Activated T-cell treated with anti-CD3 and anti-CD28 coated beads for 1 hour (primary cell): ENCODE data around the gene SBF2.

ENCODE experiments used
- DNase-seq: peaks from one replicate; pipeline ENCODE4 v3.0.0-alpha.2; 2020; ENCODE audit warnings: low read depth

Gene SBF2

DNA sequence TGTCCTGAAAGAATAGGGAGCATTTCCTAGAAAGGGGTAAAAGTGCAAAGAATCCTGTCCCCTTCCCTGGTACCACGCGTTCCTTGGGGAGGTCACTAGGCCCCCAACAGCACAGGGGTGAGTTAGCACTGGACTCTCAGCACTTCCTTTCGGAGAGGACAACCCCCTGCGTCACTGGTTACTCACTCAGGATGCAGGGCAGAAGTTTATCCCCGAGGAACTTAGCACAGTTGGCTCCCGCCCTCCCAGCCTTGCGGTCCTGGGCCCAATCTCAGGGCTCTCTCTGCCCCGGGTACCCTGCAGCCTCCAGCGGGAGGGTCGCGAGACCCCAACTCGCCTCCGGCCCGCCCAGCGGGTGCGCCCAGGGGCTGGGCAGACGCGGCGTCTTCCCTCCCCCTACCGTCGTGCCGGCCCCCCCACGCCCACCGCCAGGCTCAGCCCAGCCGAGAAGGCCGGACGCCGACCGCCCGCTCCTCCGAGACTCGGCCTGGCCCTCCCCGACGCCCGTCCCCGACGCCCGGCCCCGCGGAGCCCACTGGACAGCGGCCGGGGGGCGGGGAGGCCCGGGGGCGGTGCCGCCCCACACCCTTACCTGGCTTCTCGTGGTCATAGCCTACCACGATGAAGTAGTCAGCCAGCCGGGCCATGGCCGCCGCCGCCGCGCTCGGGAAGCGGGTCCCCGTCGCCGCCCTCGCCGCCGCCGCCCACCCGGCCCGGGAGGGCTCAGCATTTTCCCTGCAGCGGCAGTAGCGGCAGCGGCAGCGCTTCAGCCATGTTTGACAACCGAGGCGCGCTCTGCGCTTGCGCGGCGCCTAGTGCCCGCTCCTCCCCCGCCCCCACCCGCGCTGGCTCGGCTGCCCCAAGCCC is at the start of gene SBF2:
SBF2 (minus strand) TSS at position 797 of the 867 bp plus-strand sequence; CDS start at position 647, 150 bp downstream.
- peak; percentile 70 for DNase-seq

DNA sequence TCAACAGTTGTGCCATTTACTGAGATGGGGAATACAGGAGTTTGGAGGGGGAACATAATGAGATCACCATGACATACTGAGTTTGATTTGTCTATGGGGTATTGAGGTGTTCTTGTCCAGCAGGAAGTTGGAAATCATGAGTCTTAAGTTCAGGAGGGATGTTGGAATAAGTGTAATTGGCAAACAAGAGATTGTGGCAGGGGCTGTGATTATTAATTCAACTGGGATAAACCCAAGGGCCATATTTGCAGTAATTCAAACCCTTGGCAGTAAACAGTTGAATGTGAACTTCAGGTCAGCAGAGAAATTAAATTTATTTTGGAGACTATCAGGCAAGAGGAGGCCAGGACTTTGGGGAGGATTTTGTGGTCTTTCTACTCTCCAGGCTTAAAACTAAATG is 44.3 kb upstream of the SBF2 start:
- DNase-seq: no peak

DNA sequence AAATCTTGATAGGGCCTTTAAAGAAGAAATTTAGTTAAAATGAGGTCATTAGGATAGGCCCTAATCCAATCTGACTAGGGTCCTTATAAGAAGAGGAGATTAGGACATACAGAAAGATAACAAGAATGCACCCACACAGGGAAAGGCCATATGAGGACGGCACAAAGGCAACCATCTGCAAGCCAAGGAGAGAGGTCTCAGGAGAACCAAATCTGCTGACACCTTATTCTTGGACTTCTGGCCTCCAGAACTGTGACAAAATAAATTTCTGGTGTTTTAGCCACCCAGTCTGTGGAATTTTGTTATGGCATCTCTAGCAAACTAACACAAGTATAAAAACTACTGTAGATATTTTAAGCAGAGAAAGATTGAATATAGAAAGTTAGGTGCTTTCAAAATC is 39.5 kb upstream of the SBF2 start:
- no peak for DNase-seq

DNA sequence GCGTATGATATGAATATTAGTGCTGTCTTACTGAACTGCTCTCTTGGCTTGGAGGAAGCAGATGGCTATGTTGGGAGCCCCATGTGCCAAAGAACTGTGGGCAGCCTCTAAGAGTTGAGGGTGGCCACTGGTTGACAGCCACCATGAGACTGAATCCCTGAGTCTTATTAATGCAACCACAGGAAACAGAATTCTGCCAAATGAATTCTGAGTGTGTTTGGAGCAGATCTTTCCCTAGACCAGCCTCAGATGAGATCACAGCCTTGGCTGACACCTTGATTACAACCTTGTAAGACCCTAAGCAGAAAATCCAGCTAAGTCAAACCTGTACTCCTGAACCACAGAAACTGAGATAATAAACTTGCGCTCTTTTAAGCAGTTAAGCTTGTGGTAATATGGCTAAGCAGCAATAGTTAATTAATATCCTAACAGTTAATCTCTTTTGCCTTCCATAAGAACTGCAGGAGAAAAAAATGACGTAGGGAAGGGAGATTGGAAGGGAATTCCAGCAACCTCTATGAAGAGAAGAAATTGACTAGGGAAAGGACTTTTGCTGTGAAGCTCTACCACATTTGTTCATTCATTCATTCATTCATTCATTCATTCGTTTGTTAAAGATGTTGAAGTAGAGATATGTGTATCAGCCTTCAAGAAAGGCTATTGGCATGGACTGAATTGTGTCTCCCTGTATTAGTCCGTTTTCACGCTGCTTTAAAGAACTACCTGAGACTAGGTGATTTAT is 37.7 kb upstream of the SBF2 start:
- no peak for DNase-seq

DNA sequence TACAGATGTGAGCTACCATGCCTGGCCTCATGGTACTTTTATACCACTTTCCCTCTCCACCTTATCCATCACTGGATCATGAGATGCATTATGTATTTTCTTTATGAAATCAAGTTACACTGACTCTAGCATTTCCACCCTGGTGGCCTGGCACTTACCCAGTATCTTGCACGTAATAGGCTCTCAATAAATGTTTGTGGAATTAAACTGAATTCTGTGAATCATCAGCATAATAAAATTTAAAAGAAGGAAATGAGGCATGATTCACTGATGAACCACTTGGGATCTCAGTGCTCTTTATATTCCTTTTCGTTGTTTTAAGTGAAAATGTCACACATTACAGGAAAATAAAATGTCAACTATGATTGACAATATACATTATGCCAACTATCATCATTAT is 35.9 kb upstream of the SBF2 start:
- no peak for DNase-seq

DNA sequence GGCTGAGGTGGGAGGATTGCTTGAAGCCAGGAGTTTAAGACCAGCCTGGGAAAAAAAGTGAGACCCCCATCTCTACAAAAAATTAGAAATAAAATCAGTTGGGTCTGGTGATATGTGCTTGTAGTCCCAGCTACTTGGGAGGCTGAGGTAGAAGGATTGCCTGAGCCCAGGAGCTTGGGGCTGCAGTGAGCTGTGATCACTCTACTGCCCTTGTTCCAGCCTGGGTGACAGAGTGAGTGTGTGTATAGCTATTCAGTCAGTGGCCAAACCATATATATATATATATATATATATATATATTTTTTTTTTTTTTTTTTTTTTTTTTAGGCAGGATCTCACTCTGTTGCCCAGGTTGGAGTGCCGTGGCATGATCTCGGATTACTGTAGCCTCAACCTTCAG is 35.3 kb upstream of the SBF2 start:
- no peak for DNase-seq

DNA sequence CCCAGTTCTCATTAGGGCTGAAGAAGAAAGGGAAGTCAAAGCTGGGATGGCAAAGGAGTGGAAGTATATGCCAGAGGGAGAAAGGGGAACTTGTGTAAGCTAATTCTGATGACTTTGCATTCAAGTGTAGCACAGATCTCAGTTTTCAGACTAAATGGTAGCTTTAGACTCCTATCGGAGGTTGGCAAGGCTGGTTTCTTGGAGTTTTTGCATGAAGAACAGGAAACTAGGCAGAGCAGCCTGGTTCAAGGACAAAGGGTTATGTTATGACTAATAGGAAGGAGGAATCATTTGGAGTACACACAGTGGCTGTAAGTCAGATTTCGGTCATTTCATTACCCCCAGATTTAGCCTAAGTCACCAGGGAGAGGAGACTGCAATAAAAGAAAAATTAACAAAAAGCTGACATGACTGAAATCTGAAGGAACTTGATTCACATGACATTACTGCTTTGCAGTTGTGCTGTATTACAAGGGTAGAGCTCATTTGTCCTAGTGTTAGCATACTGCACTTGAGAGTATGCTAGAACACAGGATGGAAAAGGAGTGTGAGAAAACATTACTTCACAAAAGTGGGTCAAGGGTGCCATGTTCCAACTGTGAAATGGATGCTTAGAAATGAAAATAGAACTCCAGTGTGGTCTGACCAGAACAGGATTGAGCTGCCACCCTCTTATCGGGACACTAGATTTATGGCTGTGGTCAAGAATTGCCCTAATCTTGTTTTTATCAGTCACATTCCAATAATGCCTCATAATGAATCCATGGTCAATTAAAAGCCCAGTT is 34.5 kb upstream of the SBF2 start:
- DNase-seq: no peak

DNA sequence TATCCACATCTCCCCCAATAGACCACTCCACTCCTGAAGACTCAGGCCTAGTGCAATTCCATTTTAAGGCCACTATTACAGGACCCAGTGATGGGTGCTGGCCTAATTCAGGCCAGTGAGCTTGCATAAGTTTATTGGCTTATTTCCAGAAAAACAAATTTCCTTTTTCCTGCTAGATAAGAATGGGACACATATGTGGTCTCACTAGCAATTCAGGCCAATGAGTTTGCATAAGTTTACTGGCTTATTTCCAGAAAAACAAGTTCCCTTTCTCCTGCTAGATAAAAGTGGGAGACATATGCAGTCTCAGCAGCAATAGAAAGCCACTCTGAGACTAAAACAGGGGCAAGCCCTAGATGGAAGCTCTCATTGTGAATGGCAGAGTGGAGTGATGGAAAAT is 33.2 kb upstream of the SBF2 start:
- no peak for DNase-seq

DNA sequence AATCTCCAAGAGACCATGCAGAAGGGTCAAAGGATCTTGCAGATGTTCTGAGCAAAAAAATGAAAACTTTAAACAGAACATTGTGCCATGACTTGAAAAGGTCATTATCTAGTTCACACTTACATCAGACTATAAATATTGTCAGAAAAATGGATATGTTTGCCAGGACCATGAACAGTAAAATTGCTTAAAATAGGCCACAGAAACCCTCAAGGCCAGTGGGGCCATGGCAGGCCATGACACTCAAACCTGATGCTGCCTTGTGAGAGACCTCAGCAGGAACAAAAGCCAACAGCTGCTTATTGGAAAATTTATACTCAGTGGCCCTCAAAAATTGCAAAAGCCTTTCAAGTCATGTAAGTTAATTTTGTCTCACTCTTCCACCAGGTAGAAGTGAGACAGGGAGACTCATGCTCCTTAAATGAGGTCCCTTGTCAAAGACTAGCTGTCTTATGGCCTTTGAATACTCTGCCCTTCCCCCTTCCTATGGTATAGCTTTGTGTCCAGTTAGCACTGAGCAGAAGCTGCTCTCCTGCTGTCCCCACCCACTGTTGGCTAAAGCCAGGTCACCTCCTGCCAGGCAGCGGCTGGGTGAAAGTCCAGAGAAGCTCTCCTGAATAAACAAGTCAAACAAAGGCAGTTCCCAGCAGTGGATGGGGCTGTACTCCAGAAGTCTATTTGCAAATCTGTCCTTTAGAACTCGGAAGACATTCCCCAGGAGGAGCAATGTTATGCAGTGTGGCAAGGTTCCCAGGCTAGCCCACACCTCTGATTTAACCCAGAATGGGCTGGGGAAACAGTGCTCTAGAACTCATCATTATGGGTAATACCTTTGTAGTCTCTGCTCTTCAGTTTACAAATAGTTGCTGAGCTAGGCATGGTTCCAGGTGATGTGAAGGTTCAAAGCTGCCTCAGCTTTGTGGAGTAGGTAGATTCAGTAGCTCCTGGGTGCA is 32.3 kb upstream of the SBF2 start:
- no peak for DNase-seq

DNA sequence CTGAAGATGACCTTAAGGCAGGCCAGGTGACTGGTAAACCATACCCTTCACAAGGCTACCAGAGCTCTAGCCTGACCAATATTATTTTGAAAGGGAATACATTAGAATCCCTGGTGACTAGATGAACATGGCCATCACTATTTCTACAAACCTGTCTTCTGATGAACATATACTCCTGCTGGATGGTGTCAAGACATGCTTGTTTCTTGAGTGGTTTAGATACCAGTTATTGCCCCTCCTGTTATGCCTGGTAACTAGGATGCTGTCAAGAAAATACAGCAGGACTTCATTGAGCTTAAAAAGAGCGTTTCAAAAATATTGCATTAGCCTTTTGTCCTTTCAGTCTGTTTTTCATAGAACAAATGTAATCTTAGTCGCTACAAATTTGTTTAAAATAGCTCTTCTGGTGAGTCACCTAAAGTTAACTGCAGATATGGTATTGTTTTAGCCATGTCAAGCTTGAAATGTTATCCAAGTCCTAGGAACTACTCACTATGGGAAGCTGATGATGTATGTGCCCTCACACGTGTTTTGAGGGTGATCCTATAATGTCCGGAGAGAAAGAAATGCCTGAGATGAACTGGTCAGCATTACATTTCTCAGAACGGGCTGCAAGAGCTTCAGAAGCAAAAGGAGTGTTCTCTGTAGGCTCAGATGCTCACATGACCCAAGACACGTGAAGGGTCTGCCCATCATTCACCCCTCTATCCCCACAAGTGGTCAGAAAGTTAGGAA is 31.4 kb upstream of the SBF2 start:
- no peak for DNase-seq

DNA sequence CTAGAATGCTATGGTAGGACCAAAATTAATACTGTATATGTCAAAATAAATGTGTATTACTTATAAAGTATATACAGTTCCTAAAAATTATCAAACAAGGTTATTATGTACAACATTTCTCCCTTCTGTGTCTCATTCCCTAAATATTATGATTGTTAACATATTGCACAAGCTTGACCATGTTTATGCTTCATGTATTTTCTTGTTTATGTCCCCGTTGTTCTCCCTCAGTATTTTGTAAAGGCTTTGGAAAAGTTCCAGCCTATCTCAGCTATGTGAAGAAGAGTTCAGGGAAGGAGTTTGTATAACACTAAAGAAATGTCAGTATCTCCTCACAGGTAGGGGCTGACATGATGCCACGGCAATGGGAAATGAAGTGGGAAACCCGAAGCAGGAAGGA is 30.5 kb upstream of the SBF2 start:
- no peak for DNase-seq

DNA sequence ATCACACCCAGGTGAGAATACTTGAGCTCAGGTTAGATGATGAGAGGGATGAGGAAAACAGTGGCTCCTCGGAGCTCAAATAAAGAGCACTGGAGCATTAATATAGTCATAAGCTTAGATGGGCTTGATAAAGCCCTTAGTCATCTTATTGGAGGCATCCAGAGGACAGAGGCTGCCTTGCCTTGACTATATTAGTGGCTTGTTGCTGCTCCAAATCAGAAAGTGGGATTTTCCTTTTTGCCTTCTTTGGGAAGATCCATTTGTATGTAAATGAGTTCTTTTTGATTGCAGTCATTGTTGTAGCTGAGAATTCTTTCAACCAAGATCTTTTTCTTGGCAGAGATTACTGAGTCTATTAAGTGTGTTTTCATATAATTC is 29.8 kb upstream of the SBF2 start:
- DNase-seq: no peak

DNA sequence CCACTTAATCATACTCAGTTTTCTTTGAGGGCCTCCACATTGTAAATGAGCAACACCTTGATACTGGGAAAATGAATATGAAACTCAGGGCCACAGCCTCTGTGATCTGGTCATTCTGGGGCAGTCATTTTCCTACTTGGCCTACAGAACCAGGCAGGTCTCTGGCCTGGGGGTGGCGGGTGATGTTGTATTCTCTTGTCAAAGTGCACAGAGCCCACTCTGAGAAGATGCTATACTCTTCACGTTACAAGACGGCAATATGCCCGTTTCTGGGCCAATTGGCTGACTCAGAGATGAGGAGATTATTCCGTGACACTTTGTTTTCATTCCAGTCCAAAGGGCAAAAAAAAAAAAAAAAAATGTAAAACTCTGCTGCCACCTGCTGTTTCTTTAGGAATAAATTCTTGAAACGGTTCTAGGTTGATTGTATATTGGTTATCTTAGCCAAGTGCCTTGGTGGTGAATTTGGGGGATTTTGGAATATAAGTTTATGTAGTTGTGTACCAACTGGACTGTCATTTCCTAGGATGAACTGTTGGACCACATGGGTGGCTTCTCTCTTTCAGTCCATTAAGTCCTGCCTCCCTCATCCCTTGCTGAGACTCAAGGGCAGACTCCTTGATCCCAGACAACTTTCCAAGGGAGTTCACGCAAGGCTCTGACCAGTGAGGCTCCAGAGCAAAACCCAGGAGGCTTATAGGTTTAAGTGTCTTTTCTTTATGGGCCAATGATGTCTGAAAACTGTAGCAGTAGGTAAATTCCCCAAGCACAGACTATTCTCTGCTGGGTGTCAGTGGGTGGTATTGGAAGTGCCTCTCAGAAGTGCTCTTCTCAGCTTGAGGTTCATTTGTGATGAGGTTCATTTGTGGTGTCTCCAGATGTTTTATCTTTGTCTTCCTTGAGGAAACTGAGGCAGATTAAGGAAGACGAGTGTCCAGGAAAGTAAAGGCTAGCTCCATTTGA is 29.1 kb upstream of the SBF2 start:
- no peak for DNase-seq

DNA sequence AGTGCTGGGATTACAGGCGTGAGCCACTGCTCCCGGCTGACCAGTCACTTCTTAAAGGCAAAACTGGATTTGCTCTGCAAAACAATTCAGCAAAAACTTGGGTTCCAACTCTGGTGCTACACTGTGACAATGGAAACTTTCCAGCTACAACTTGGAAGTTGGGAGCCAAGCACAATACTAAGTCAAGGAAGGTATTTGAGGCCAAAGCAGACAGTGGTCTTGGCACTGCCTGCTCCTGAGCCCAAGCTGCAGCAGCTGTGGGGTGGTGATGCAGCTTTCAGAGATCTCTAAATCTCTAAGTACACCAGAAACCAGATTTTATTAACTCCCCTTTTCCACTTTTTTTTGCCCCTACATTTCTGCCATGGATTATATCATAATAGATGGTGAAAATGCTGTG is 28.4 kb upstream of the SBF2 start:
- no peak for DNase-seq

DNA sequence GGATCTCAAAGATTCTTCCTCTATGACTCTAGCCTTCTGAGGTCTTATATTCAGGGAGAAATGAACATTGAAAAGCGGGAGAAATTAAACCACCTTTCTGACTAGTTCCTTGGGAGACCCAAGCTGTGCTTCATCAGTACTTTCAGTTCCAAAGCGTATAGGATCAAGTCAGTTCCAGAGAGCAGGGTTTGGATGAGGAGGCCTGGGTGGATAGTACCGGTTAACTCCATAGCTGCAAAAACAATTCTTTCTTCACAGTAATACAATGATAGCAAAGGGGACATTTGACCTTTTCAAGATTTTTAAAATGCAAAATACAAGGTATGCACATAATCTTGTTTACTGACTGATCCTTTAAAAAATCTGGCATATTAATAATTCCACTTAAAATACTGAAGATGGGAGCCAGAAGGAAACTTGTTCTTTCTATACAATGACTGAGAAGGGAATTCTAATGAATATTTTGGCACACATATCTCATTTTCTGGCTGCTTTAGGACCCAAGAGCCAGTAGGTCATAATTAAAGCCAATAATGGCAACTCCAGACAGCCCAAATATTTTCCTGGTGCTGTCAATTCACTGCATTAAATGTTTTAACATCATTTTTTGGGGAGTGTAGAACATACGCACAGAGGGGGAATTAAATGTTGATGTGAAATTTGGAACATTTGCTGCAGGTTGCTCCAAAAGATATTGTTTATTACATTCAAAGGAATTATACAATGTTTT is 26.9 kb upstream of the SBF2 start:
- no peak for DNase-seq

DNA sequence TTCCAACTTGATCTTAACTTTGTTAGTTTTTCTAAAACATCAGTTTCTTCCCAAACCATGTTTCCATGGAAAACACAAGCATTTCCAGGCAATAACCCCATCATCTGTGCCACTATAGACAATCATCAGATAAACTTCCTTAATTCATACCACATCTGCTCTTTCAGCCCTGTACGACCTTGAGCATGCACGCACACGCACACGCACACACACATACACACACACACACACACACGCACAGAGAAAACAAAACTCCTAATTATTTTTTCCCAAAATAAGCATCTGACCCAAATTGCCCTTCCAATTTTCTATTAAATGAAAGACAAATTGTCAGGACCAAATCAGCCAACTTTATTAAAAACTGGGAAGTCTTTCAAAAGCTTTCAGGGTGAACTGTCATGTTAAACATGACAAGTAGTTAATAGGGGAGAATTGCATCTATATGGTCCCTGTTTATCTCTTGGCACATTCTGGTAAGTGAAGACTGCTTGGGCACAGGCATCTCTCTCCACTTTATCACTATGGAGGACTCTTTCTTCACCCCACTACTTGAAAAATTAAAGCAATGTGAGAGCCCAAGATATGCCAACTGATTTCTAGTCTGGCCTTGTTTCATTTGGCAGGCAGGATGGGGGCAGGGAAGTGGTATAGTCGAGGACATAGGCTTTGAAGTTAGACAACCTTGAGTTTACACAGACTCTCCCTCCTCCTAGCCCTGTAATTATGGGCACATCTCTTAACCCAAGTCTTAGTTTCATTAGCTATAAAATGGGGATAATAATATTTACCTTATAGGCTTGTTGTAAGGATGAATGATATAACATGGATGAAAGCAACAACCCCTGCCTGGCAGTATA is 25.9 kb upstream of the SBF2 start:
- no peak for DNase-seq

DNA sequence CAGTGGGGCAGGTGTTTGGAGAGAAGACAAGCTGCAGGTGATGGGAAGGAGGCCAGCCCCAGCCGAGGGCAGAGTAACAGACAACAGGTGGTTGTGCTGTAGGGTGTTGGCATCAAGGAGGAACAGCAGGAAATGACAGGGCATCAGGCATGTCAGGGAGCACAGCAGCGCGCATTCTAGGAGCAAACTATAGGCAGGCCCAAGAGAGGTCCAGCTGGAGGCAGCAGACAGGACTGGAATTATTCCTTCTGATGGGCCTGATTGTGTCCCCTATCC is 24.4 kb upstream of the SBF2 start:
- DNase-seq: no peak

DNA sequence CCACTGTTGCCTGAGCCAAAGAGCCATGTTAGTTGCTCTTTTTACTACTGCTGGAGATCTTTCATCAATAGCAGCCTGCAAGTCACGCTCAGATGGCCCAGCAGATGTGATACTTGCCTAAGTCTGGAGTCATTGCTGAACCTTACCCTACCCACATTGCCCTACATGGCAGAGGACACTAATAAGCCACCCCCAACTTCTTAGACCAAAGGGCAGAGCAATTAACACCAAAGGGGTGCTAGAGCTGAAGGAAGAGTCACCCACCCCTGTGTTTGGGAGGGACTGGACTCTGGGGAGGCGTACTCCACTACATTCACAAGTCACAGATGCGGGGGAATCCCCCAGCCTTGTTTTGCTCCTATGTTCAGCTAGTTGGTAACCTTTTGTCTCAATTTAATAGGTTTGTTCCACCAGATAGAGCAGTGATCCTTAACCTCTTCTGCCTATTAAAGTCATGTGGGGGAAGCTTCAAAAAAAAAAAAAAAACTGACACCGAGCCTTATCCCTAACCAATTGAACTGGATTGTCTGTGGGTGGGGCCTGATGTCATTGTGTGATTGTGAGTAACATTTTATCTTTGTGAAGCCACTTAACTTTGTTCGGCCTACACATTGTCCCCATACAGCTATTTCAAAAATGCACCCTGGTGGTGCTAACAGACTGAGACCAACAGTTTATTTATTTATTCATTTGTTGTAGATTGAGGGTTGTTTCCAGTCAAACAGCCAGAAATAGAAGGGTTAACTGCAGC is 23.9 kb upstream of the SBF2 start:
- no peak for DNase-seq
